ENCODE results near the gene VILL. TPM values are rescaled to one million over a fixed set of nuclear protein-coding genes. Genes with fewer than 3 reads are reported as not detected.

The VILL gene
- total and polyA plus RNA-seq, 2 donors (not counting 3 experiments of a cell fraction or from before 2014, with no cell fraction given), result 9.0 to 10.0 TPM

DNA sequence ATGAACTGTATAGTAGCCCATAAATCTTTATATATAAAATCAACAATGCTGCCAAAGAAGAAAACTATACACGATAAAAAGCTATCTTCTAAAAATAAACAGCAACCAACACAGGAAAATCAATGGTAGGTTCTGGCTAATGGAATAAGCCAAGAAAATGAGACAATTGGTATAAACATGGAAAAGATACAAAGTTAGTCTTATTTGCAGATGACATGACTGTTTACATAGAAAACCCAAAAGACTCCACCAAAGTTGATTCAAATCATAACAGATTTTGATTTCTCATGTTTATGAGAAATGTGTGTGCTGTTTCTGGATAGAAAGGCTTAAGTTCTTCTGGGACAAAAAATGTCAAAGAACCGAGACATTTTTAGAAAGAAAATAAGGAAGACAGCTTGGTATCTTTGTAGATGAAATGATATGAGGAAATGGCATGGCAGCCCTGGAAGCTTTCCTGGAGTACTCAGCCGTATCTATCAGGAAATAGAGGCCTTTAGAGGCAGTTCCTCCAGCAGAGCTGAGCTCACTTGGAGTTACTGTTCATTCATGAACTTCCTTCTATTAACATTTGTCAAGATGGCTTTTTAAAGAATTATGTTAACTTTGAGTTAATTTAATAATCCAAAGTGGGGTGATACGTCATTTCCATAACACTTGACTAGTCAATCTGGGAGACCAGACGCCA lies 36.7 kb upstream of the VILL start:
- peak; percentile 42 for DNase-seq (ENCODE audit: low read depth, low spot score)

More for the DNA sequence above, 36.7 kb upstream of the VILL start:
- no peaks in the 10 kb centered on the region for H4K20me1 ChIP-seq (replicated peaks; ENCODE audit: control insufficient read depth, extremely low read depth, insufficient read depth, low read length)
- H3K4me1 ChIP-seq (ENCODE audit: control insufficient read depth, extremely low read depth, insufficient read depth, low read length), result peaks cover 32% of the 10 kb centered on the region
- no peak overlapping the region for H3K9ac ChIP-seq (replicated peaks; ENCODE audit: extremely low read depth, insufficient read depth, low read length)
- H3K9me1 ChIP-seq (replicated peaks; ENCODE audit: control insufficient read depth, extremely low read depth, insufficient read depth, low read length), result no peaks in the 10 kb centered on the region
- no peaks in the 10 kb centered on the region for H3K27me3 ChIP-seq (ENCODE audit: control insufficient read depth in 2 of 2, insufficient read depth in 2 of 2, low read length in 2 of 2)
- no peak for FAIRE-seq
- no peak overlapping the region for H2AFZ ChIP-seq (ENCODE audit: low read depth, low read length)
- dilution Hi-C loops (cut with MboI; ENCODE audit: extremely low pct_ligation_motif_present, low sequenced_read_pairs) (no loop called here), intact Hi-C loops (cut with micrococcal nuclease) (loop anchor here (5.0 kb wide), 1 partner anchor 962 kb away; the partner anchor contains the start of genes EPM2AIP1 and MLH1)
- TF ChIP-seq JUN (IDR thresholded peaks at IDR 0.05; ENCODE audit: borderline replicate concordance, insufficient read depth, insufficient read length, low read depth), result no peak
- TF ChIP-seq, protein P1, sequence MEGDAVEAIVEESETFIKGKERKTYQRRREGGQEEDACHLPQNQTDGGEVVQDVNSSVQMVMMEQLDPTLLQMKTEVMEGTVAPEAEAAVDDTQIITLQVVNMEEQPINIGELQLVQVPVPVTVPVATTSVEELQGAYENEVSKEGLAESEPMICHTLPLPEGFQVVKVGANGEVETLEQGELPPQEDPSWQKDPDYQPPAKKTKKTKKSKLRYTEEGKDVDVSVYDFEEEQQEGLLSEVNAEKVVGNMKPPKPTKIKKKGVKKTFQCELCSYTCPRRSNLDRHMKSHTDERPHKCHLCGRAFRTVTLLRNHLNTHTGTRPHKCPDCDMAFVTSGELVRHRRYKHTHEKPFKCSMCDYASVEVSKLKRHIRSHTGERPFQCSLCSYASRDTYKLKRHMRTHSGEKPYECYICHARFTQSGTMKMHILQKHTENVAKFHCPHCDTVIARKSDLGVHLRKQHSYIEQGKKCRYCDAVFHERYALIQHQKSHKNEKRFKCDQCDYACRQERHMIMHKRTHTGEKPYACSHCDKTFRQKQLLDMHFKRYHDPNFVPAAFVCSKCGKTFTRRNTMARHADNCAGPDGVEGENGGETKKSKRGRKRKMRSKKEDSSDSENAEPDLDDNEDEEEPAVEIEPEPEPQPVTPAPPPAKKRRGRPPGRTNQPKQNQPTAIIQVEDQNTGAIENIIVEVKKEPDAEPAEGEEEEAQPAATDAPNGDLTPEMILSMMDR (IDR thresholded peaks at IDR 0.05; ENCODE audit: extremely low read depth in 1 of 2, insufficient read depth in 1 of 2, low read depth in 1 of 2, low read length in 2 of 2), result no peak
- TF ChIP-seq POLR2A (IDR thresholded peaks at IDR 0.05; ENCODE audit: low read depth, low read length), result no peak
- TF ChIP-seq, protein P2, sequence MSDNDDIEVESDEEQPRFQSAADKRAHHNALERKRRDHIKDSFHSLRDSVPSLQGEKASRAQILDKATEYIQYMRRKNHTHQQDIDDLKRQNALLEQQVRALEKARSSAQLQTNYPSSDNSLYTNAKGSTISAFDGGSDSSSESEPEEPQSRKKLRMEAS (IDR thresholded peaks at IDR 0.05; ENCODE audit: insufficient read depth, insufficient read length), result no peak
- TF ChIP-seq FOS (IDR thresholded peaks at IDR 0.05; ENCODE audit: borderline replicate concordance, insufficient read depth, low read length), result no peak
- TF ChIP-seq POLR2AphosphoS5 (IDR thresholded peaks at IDR 0.05; ENCODE audit: insufficient read depth, low read depth, low read length), result no peak
- TF ChIP-seq GATA2 (IDR thresholded peaks at IDR 0.05; ENCODE audit: insufficient read depth, insufficient read length, low read depth, low read length), result no peak
- TF ChIP-seq MYC (IDR thresholded peaks at IDR 0.05; ENCODE audit: low read depth, low read length), result no peak
- no peak for TF ChIP-seq EZH2 (IDR thresholded peaks at IDR 0.05; ENCODE audit: borderline replicate concordance, low read depth, low read length, severe bottlenecking)
- H3K79me2 ChIP-seq (ENCODE audit: control insufficient read depth, insufficient read depth, low read length), result no peaks in the 10 kb centered on the region
- H3K9me3 ChIP-seq (replicated peaks; ENCODE audit: control insufficient read depth, insufficient read depth, low read length), result no peaks in the 10 kb centered on the region
- H3K36me3 ChIP-seq (ENCODE audit: control insufficient read depth in 2 of 2, extremely low read depth in 1 of 2, insufficient read depth in 2 of 2, low read length in 2 of 2), result no peaks in the 10 kb centered on the region
- H3K27ac ChIP-seq (ENCODE audit: insufficient read depth, low read depth, low read length), result no peak overlapping the region
- H3K4me3 ChIP-seq (replicated peaks in 1 of 3; ENCODE audit: insufficient read depth in 1 of 3, low read depth in 1 of 3, low read length in 3 of 3), result no peak overlapping the region
- H3K4me2 ChIP-seq (ENCODE audit: insufficient read depth, low read length), result no peak overlapping the region
- ChIA-PET CTCF (interaction anchor here (0.8 to 5.0 kb wide), 6 partner anchors 12 to 99 kb away, joined by 3 to 57 read pairs (median 4); no protein-coding TSS in a partner anchor), POLR2A (no interaction called here)
- BruUV-seq (replicated peaks), result no TSS peak
